HG03354 (cell line): ENCODE data around the gene TTC21B.
A peak's percentile ranks its signal among the peaks of the same experiment; 100 is the strongest.
"Not testable (repeated sequence)": the region's sequence is repeated elsewhere in the genome, so short reads cannot be mapped to it uniquely, and the experiment has no call there.

Experiments used
- ATAC-seq: cut with Tn5 transposase; IDR thresholded peaks from one replicate; pipeline ENCODE4 v1.9.1; 2021; ENCODE audit warnings: mild to moderate bottlenecking; ENCODE audit not compliant: unreplicated experiment, poor library complexity, severe bottlenecking

Gene TTC21B

GRCh38 chr2:165891345-165891744 lies 62.2 kb downstream of the TTC21B start:
- no peak for ATAC-seq

GRCh38 chr2:165889798-165890197 lies 63.8 kb downstream of the TTC21B start:
- no peak for ATAC-seq

- ATAC-seq, result no peak
These were observed 64.4 kb downstream of the TTC21B start for GRCh38 chr2:165889158-165889557.

- no peak for ATAC-seq
These were observed 65.4 kb downstream of the TTC21B start for GRCh38 chr2:165888171-165888570.

GRCh38 chr2:165886487-165887146 lies 67.0 kb downstream of the TTC21B start:
- no peak for ATAC-seq

GRCh38 chr2:165877565-165878550 lies 75.7 kb downstream of the TTC21B start:
- peak; percentile 54 for ATAC-seq

- no peak for ATAC-seq
These were observed 76.9 kb downstream of the TTC21B start for GRCh38 chr2:165876712-165877111.

- no peak for ATAC-seq
These were observed 77.3 kb downstream of the TTC21B start for GRCh38 chr2:165876269-165876668.

GRCh38 chr2:165874445-165875039 lies 79.0 kb downstream of the TTC21B start:
- peak; percentile 94 for ATAC-seq

GRCh38 chr2:165872101-165872791 lies 81.3 kb downstream of the TTC21B start:
- ATAC-seq, result no peak

GRCh38 chr2:165871025-165871424 lies 82.6 kb downstream of the TTC21B start:
- no peak for ATAC-seq

- ATAC-seq, result no peak
These were observed 83.2 kb downstream of the TTC21B start for GRCh38 chr2:165870346-165870745.

- ATAC-seq, result no peak
These were observed 85.4 kb downstream of the TTC21B start for GRCh38 chr2:165868211-165868610.

- peak; percentile 7 for ATAC-seq
These were observed 89.3 kb downstream of the TTC21B start for GRCh38 chr2:165864296-165864695.

- peak; percentile 78 for ATAC-seq
These were observed 89.7 kb downstream of the TTC21B start for GRCh38 chr2:165863810-165864261.

GRCh38 chr2:165861083-165861482 lies 92.5 kb downstream of the TTC21B start:
- ATAC-seq, result not testable (repeated sequence)

GRCh38 chr2:165859723-165860122 lies 93.9 kb downstream of the TTC21B start:
- not testable (repeated sequence) for ATAC-seq

- no peak for ATAC-seq
These were observed 95.7 kb downstream of the TTC21B start for GRCh38 chr2:165857876-165858275.

- ATAC-seq, result no peak
These were observed 101.2 kb downstream of the TTC21B start for GRCh38 chr2:165852394-165852793.

- no peak for ATAC-seq
These were observed 106.6 kb downstream of the TTC21B start for GRCh38 chr2:165847001-165847400.
